Neural progenitor cell (in vitro differentiated cells): ENCODE results near the gene CLIC4.

ENCODE experiments used
- EZH2 ChIP-seq: fragments of 200-600 bp; sonication (generic); IDR thresholded peaks from 2 replicates; pipeline ENCODE4 v1.6.1; 2017; ENCODE audit warnings: antibody characterized with exemption, mild to moderate bottlenecking, moderate library complexity
- EZH2phosphoT487 ChIP-seq: fragments of 200-600 bp; sonication (generic); IDR thresholded peaks from 2 replicates; pipeline ENCODE4 v1.6.1; 2017; ENCODE audit warnings: antibody characterized with exemption
- TF ChIP-seq, protein P1 (sequence below): fragments of 200-600 bp; sonication (generic); IDR thresholded peaks from 2 replicates; pipeline ENCODE4 v1.5.1; 2017; ENCODE audit warnings: antibody characterized with exemption, mild to moderate bottlenecking

- TF ChIP-seq, protein P1, sequence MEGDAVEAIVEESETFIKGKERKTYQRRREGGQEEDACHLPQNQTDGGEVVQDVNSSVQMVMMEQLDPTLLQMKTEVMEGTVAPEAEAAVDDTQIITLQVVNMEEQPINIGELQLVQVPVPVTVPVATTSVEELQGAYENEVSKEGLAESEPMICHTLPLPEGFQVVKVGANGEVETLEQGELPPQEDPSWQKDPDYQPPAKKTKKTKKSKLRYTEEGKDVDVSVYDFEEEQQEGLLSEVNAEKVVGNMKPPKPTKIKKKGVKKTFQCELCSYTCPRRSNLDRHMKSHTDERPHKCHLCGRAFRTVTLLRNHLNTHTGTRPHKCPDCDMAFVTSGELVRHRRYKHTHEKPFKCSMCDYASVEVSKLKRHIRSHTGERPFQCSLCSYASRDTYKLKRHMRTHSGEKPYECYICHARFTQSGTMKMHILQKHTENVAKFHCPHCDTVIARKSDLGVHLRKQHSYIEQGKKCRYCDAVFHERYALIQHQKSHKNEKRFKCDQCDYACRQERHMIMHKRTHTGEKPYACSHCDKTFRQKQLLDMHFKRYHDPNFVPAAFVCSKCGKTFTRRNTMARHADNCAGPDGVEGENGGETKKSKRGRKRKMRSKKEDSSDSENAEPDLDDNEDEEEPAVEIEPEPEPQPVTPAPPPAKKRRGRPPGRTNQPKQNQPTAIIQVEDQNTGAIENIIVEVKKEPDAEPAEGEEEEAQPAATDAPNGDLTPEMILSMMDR: no peak
- no peak for TF ChIP-seq EZH2
- no peak for TF ChIP-seq EZH2phosphoT487
These were observed 121.2 kb downstream of the CLIC4 start for GRCh38 chr1:24866211-24867083.
